Keratinocyte (primary cell): ENCODE measurements around the gene CELF2. TPM values are rescaled to one million over a fixed set of nuclear protein-coding genes. Genes with fewer than 3 reads are reported as not detected.

Experiments used
- DNase-seq: peaks from one replicate; pipeline ENCODE4 v3.0.0-alpha.2; 2011; ENCODE audit warnings: low read depth, missing footprints, low spot score
- FAIRE-seq: peaks from 2 replicates; lab custom pipeline; 2011; peaks lifted over from hg19 to GRCh38; lab: Jason Lieb, UNC
- H2AFZ ChIP-seq: 2 replicates; pipeline ENCODE4 v1.6.0; 2012; ENCODE audit warnings: low read length, control low read depth, inconsistent platforms; ENCODE audit not compliant: control insufficient read depth
- H3K27ac ChIP-seq: 2 replicates; pipeline ENCODE4 v1.5.1; 2011; ENCODE audit warnings: low read length; ENCODE audit not compliant: control insufficient read depth, insufficient read depth
- H3K27me3 ChIP-seq: 3 replicates; pipeline ENCODE4 v1.6.0; 2011; ENCODE audit warnings: low read length; ENCODE audit not compliant: control insufficient read depth, insufficient read depth; ENCODE audit errors: extremely low read depth
- H3K36me3 ChIP-seq, 2 experiments: 2 replicates in 1 of 2; 3 replicates in 1 of 2; pipeline ENCODE4 v1.5.1; 2011; ENCODE audit warnings: low read length in 2 of 2, mild to moderate bottlenecking in 1 of 2; ENCODE audit not compliant: control insufficient read depth in 2 of 2, insufficient read depth in 2 of 2; ENCODE audit errors: extremely low read depth in 1 of 2
- H3K4me1 ChIP-seq: 3 replicates; pipeline ENCODE4 v1.5.1; 2011; ENCODE audit warnings: low read length; ENCODE audit not compliant: control insufficient read depth, insufficient read depth; ENCODE audit errors: extremely low read depth
- H3K4me2 ChIP-seq: 3 replicates; pipeline ENCODE4 v1.6.0; 2011; ENCODE audit warnings: low read depth, low read length; ENCODE audit not compliant: control insufficient read depth, insufficient read depth; ENCODE audit errors: extremely low read depth
- H3K4me3 ChIP-seq, 3 experiments: fragments of 200-600 bp in 1 of 3; sonication (generic) in 1 of 3; 2 replicates in 2 of 3; 3 replicates in 1 of 3; pipeline ENCODE4 v1.5.1; 2011 to 2016; ENCODE audit warnings: low read length in 3 of 3, mild to moderate bottlenecking in 3 of 3, control low read depth in 2 of 3, inconsistent platforms in 1 of 3, low read depth in 1 of 3, mixed read lengths in 1 of 3, mixed run types in 1 of 3, moderate library complexity in 1 of 3; ENCODE audit not compliant: control insufficient read depth in 2 of 3, insufficient read depth in 2 of 3; ENCODE audit errors: extremely low read depth in 1 of 3
- H3K79me2 ChIP-seq: 2 replicates; pipeline ENCODE4 v1.6.0; 2012; ENCODE audit warnings: low read length; ENCODE audit not compliant: control insufficient read depth, insufficient read depth
- H3K9ac ChIP-seq: 3 replicates; pipeline ENCODE4 v1.6.0; 2011; ENCODE audit warnings: low read length; ENCODE audit not compliant: control insufficient read depth, insufficient read depth; ENCODE audit errors: extremely low read depth
- H3K9me1 ChIP-seq: 3 replicates; pipeline ENCODE4 v1.6.0; 2011; ENCODE audit warnings: low read length; ENCODE audit not compliant: control insufficient read depth, insufficient read depth; ENCODE audit errors: extremely low read depth
- H3K9me3 ChIP-seq: 2 replicates; pipeline ENCODE4 v1.5.1; 2012; ENCODE audit warnings: low read depth, low read length; ENCODE audit not compliant: control insufficient read depth
- H4K20me1 ChIP-seq: 3 replicates; pipeline ENCODE4 v1.6.0; 2011; ENCODE audit warnings: low read length; ENCODE audit not compliant: control insufficient read depth, insufficient read depth; ENCODE audit errors: extremely low read depth
- EZH2 ChIP-seq: IDR thresholded peaks from one replicate; pipeline ENCODE4 v1.6.1; 2012; ENCODE audit warnings: inconsistent platforms, mild to moderate bottlenecking, low read length, moderate library complexity
- dilution Hi-C: fragments of 300-500 bp; cut with MboI; formaldehyde crosslinking; loops from one replicate; pipeline ENCODE4 v1.7.0; 2020; ENCODE audit warnings: low sequenced_read_pairs; ENCODE audit not compliant: extremely low pct_ligation_motif_present
- polyA plus RNA-seq, 5 experiments: library from polyadenylated mRNA; depleted of rRNA in 3 of 5; stranded (reverse) in 3 of 5; stranded (forward) in 1 of 5; unstranded in 1 of 5; fragments of >200 nt; gene quantifications; 1 replicate in 1 of 5; 2 replicates in 3 of 5; 3 replicates in 1 of 5; pipeline versions ENCODE4 v1.2.1 to v1.2.3, GENCODE V29; 2011 to 2012; ENCODE audit warnings: missing spikeins in 2 of 5, low read depth in 1 of 5, low replicate concordance in 1 of 5
- TF ChIP-seq, protein P1 (sequence below), 3 experiments: IDR thresholded peaks in 1 of 3; conservative IDR thresholded peaks in 1 of 3; optimal IDR thresholded peaks in 1 of 3; 2 replicates in 2 of 3; 3 replicates in 1 of 3; pipeline versions ENCODE3 to v1.5.1; 2011; ENCODE audit warnings: low read length in 3 of 3, mild to moderate bottlenecking in 3 of 3, moderate library complexity in 2 of 3, control low read depth in 1 of 3, inconsistent platforms in 1 of 3; ENCODE audit not compliant: insufficient read depth in 2 of 3; ENCODE audit errors: extremely low read depth in 1 of 3

The CELF2 gene
- polyA plus RNA-seq, 1 donor (not counting 4 experiments of a cell fraction or from before 2014, with no cell fraction given): 9.8 TPM

- Histone ChIP-seq H4K20me1 (no peaks in the 10 kb centered on the region), H3K36me3 (peaks cover 0 to 2% of the 10 kb centered on the region in 2 experiments), H3K79me2 (no peaks in the 10 kb centered on the region), H3K4me1 (no peaks in the 10 kb centered on the region), H3K27ac (no peak overlapping the region), H3K9ac (no peak overlapping the region), H3K27me3 (no peaks in the 10 kb centered on the region), H2AFZ (no peak overlapping the region), H3K4me2 (no peak overlapping the region), H3K9me3 (no peaks in the 10 kb centered on the region), H3K4me3 (no peak overlapping the region), H3K9me1 (no peaks in the 10 kb centered on the region)
- FAIRE-seq (no peak), DNase-seq (no peak)
- TF ChIP-seq EZH2: no peak
- TF ChIP-seq, protein P1, sequence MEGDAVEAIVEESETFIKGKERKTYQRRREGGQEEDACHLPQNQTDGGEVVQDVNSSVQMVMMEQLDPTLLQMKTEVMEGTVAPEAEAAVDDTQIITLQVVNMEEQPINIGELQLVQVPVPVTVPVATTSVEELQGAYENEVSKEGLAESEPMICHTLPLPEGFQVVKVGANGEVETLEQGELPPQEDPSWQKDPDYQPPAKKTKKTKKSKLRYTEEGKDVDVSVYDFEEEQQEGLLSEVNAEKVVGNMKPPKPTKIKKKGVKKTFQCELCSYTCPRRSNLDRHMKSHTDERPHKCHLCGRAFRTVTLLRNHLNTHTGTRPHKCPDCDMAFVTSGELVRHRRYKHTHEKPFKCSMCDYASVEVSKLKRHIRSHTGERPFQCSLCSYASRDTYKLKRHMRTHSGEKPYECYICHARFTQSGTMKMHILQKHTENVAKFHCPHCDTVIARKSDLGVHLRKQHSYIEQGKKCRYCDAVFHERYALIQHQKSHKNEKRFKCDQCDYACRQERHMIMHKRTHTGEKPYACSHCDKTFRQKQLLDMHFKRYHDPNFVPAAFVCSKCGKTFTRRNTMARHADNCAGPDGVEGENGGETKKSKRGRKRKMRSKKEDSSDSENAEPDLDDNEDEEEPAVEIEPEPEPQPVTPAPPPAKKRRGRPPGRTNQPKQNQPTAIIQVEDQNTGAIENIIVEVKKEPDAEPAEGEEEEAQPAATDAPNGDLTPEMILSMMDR (optimal IDR thresholded peaks at IDR 0.05 in 1 of 3, IDR thresholded peaks at IDR 0.05 in 1 of 3, conservative IDR thresholded peaks at IDR 0.05 in 1 of 3; ENCODE audit: extremely low read depth in 1 of 3, insufficient read depth in 2 of 3, low read length in 3 of 3): no peak
- dilution Hi-C loops: no loop called here
These were observed 277.8 kb downstream of the CELF2 start for GRCh38 chr10:11295492-11295891.

GRCh38 chr10:11297136-11297535 lies 279.5 kb downstream of the CELF2 start:
- H3K4me2 ChIP-seq: no peak overlapping the region
- H3K4me3 ChIP-seq: no peak overlapping the region
- no peak overlapping the region for H3K27ac ChIP-seq
- no peaks in the 10 kb centered on the region for H3K79me2 ChIP-seq
- H3K9me1 ChIP-seq: no peaks in the 10 kb centered on the region
- DNase-seq (no peak), FAIRE-seq (no peak)
- H3K4me1 ChIP-seq: no peaks in the 10 kb centered on the region
- peaks cover 0 to 1% of the 10 kb centered on the region in 2 experiments for H3K36me3 ChIP-seq
- no peaks in the 10 kb centered on the region for H3K9me3 ChIP-seq
- TF ChIP-seq, protein P1 (optimal IDR thresholded peaks at IDR 0.05 in 1 of 3, IDR thresholded peaks at IDR 0.05 in 1 of 3, conservative IDR thresholded peaks at IDR 0.05 in 1 of 3; ENCODE audit: extremely low read depth in 1 of 3, insufficient read depth in 2 of 3, low read length in 3 of 3): no peak
- TF ChIP-seq EZH2: no peak
- dilution Hi-C loops: no loop called here
- no peak overlapping the region for H2AFZ ChIP-seq
- no peak overlapping the region for H3K9ac ChIP-seq
- no peaks in the 10 kb centered on the region for H4K20me1 ChIP-seq
- H3K27me3 ChIP-seq: no peaks in the 10 kb centered on the region
